SK-N-SH (cell line): Measurements from ENCODE around the gene ST8SIA6. TPM values are rescaled to one million over a fixed set of nuclear protein-coding genes. Genes with fewer than 3 reads are reported as not detected.

Experiments
- CTCF ChIA-PET: fragments of 300-600, 350-600 bp; formaldehyde crosslinking; extraction: SDS; loops from one replicate; lab custom pipeline; 2021; lab: Yijun Ruan, JAX
- POLR2A ChIA-PET: fragments of 350-600 bp; sonication (Branson Sonifier 250); formaldehyde crosslinking; extraction: SDS; loops from one replicate; lab custom pipeline; 2020; ENCODE audit warnings: antibody characterized with exemption, inconsistent platforms; lab: Yijun Ruan, JAX
- DNase-seq: peaks from one replicate; pipeline ENCODE4 v3.0.0; 2012
- H2AFZ ChIP-seq: fragments of 200-600 bp; sonication (generic); 2 replicates; pipeline ENCODE4 v1.8.1; 2016; ENCODE audit warnings: antibody characterized with exemption, mild to moderate bottlenecking, low read depth
- H3F3A ChIP-seq: fragments of 200-600 bp; sonication (generic); replicated peaks from 2 replicates; pipeline ENCODE3; 2016; ENCODE audit warnings: antibody characterized with exemption, mild to moderate bottlenecking; ENCODE audit not compliant: insufficient read depth
- H3K27ac ChIP-seq, 2 experiments: fragments of 200-500 bp in 1 of 2; fragments of 200-600 bp in 1 of 2; sonication (Bioruptor generic) in 1 of 2; sonication (generic), shearing (Covaris generic) in 1 of 2; 2 replicates each; pipeline versions ENCODE4 v1.5.1 to v1.6.1; 2014 to 2016; ENCODE audit warnings: low read depth in 2 of 2, inconsistent platforms in 1 of 2, low read length in 1 of 2, mild to moderate bottlenecking in 1 of 2, mixed read lengths in 1 of 2
- H3K27me3 ChIP-seq: fragments of 200-600 bp; sonication (generic), shearing (Covaris generic); 2 replicates; pipeline ENCODE4 v1.6.1; 2016; ENCODE audit warnings: mixed run types; ENCODE audit not compliant: insufficient read depth
- H3K36me3 ChIP-seq, 2 experiments: fragments of 200-500 bp in 1 of 2; fragments of 200-600 bp in 1 of 2; sonication (Bioruptor generic) in 1 of 2; sonication (generic) in 1 of 2; replicated peaks in 1 of 2; 2 replicates each; pipeline versions ENCODE3 to v1.5.1; 2014 to 2016; ENCODE audit warnings: low read length in 1 of 2, mild to moderate bottlenecking in 1 of 2; ENCODE audit not compliant: insufficient read depth in 2 of 2, control insufficient read depth in 1 of 2
- H3K4me1 ChIP-seq, 2 experiments: fragments of 200-500 bp in 1 of 2; fragments of 200-600 bp in 1 of 2; sonication (Bioruptor generic) in 1 of 2; sonication (generic), shearing (Covaris generic) in 1 of 2; 2 replicates each; pipeline versions ENCODE4 v1.5.1 to v1.6.1; 2014 to 2016; ENCODE audit warnings: low read depth in 1 of 2, low read length in 1 of 2, mixed run types in 1 of 2; ENCODE audit not compliant: insufficient read depth in 2 of 2, control insufficient read depth in 1 of 2
- H3K4me2 ChIP-seq: fragments of 200-600 bp; sonication (generic), shearing (Covaris generic); 2 replicates; pipeline ENCODE4 v1.6.1; 2017; ENCODE audit warnings: mixed run types
- H3K4me3 ChIP-seq, 2 experiments: fragments of 200-500 bp in 1 of 2; fragments of 200-600 bp in 1 of 2; sonication (Bioruptor generic) in 1 of 2; sonication (generic), shearing (Covaris generic) in 1 of 2; 2 replicates each; pipeline versions ENCODE4 v1.5.1 to v1.8.1; 2014 to 2016; ENCODE audit warnings: low read depth in 2 of 2, inconsistent platforms in 1 of 2, low read length in 1 of 2, mild to moderate bottlenecking in 1 of 2, mixed read lengths in 1 of 2, moderate library complexity in 1 of 2
- H3K79me2 ChIP-seq: fragments of 200-600 bp; sonication (generic); 2 replicates; pipeline ENCODE4 v1.8.1; 2017; ENCODE audit warnings: mild to moderate bottlenecking; ENCODE audit not compliant: insufficient read depth
- H3K9ac ChIP-seq: fragments of 200-600 bp; sonication (generic); 2 replicates; pipeline ENCODE4 v1.6.1; 2017; ENCODE audit warnings: mixed run types
- H3K9me2 ChIP-seq: fragments of 200-600 bp; sonication (generic); 2 replicates; pipeline ENCODE4 v1.6.1; 2017; ENCODE audit warnings: mixed run types
- H3K9me3 ChIP-seq: fragments of 200-600 bp; sonication (generic); 2 replicates; pipeline ENCODE4 v1.6.1; 2017; ENCODE audit warnings: mixed run types, mild to moderate bottlenecking, moderate library complexity
- H4K20me1 ChIP-seq: fragments of 200-600 bp; sonication (generic); 2 replicates; pipeline ENCODE4 v1.6.1; 2017; ENCODE audit warnings: mild to moderate bottlenecking, mixed run types; ENCODE audit not compliant: insufficient read depth
- EP300 ChIP-seq, 2 experiments: IDR thresholded peaks; 2 replicates each; pipeline versions ENCODE4 v1.4.0 to v1.6.1; 2012; ENCODE audit warnings: borderline replicate concordance in 1 of 2, low read depth in 1 of 2, low read length in 1 of 2
- EZH2phosphoT487 ChIP-seq: fragments of 200-600 bp; sonication (generic); IDR thresholded peaks from 2 replicates; pipeline ENCODE4 v1.6.1; 2017; ENCODE audit warnings: low read depth, mixed run types, mild to moderate bottlenecking, antibody characterized with exemption, moderate library complexity, borderline replicate concordance
- FOSL2 ChIP-seq: IDR thresholded peaks from 2 replicates; pipeline ENCODE4 v1.4.0; 2012; ENCODE audit warnings: low read depth, mild to moderate bottlenecking, moderate library complexity, borderline replicate concordance
- FOXJ3 ChIP-seq: sonication (generic); formaldehyde crosslinking; IDR thresholded peaks from 2 replicates; pipeline ENCODE4 v1.5.1; 2020; ENCODE audit warnings: mild to moderate bottlenecking, missing genetic modification reagents
- GABPA ChIP-seq: IDR thresholded peaks from 2 replicates; pipeline ENCODE4 v1.4.0; 2012; ENCODE audit warnings: low read depth, mild to moderate bottlenecking
- GATA2 ChIP-seq: sonication (generic); formaldehyde crosslinking; IDR thresholded peaks from 2 replicates; pipeline ENCODE4 v1.5.0; 2020; ENCODE audit warnings: mild to moderate bottlenecking, missing genetic modification reagents
- MXI1 ChIP-seq: IDR thresholded peaks from 2 replicates; pipeline ENCODE4 v1.6.1; 2012; ENCODE audit warnings: mild to moderate bottlenecking, low read depth, low read length, improper control_type of control experiment
- NRF1 ChIP-seq: IDR thresholded peaks from 2 replicates; pipeline ENCODE4 v1.6.1; 2012; ENCODE audit warnings: low read depth, mild to moderate bottlenecking, low read length
- RFX5 ChIP-seq: IDR thresholded peaks from 2 replicates; pipeline ENCODE4 v1.6.1; 2012; ENCODE audit warnings: mild to moderate bottlenecking, improper control_type of control experiment, low read length
- RXRA ChIP-seq: IDR thresholded peaks from 2 replicates; pipeline ENCODE4 v1.4.0; 2012; ENCODE audit warnings: low read depth, mild to moderate bottlenecking, borderline replicate concordance
- SIN3A ChIP-seq: IDR thresholded peaks from 2 replicates; pipeline ENCODE4 v1.6.1; 2012; ENCODE audit warnings: low read depth, mild to moderate bottlenecking, low read length, moderate library complexity, borderline replicate concordance
- TAF1 ChIP-seq: IDR thresholded peaks from 2 replicates; pipeline ENCODE4 v1.6.1; 2012; ENCODE audit warnings: low read depth, mild to moderate bottlenecking, low read length, moderate library complexity, borderline replicate concordance
- WGBS: methylation state at CpG from one replicate; pipeline ENCODE4 v1.1.6; 2017; ENCODE audit warnings: low lambda C conversion rate; 5-methylcytosine and 5-hydroxymethylcytosine counted together
- polyA plus RNA-seq, 3 experiments: library from polyadenylated mRNA; depleted of rRNA; stranded (reverse); fragments of >200 nt; gene quantifications; 2 replicates each; pipeline ENCODE4 v1.2.3, GENCODE V29; 2012
- TF ChIP-seq, protein P1 (sequence below): IDR thresholded peaks from 2 replicates; pipeline ENCODE4 v1.6.1; 2012; ENCODE audit warnings: mild to moderate bottlenecking, low read depth, low read length, moderate library complexity
- TF ChIP-seq, protein P2 (sequence below): fragments of 150-350 bp; IDR thresholded peaks from 2 replicates; pipeline ENCODE4 v1.6.1; 2016; ENCODE audit warnings: mild to moderate bottlenecking, low read depth, low read length

ST8SIA6 gene
- polyA plus RNA-seq, 1 of the 3 experiments (the other 2 are of a cell fraction), result 0.03 TPM

GRCh38 chr10:17472481-17473227, 18.3 kb upstream of the ST8SIA6 start:
- Histone ChIP-seq H3K4me2 (no peak overlapping the region), H3K27me3 (no peaks in the 10 kb centered on the region), H4K20me1 (no peaks in the 10 kb centered on the region), H3K27ac (no peak overlapping the region), H3K79me2 (no peaks in the 10 kb centered on the region), H3K9ac (no peak overlapping the region), H3F3A (no peaks in the 10 kb centered on the region), H2AFZ (no peak overlapping the region), H3K9me2 (peaks cover 3% of the 10 kb centered on the region; the same call in 1 of the 2 replicates), H3K36me3 (no peaks in the 10 kb centered on the region), H3K4me1 (no peaks in the 10 kb centered on the region), H3K9me3 (no peaks in the 10 kb centered on the region)
- ChIA-PET POLR2A (interaction anchor here (0.6 kb wide), 1 partner anchor 64 kb away, joined by 3 read pairs; no protein-coding TSS in a partner anchor), CTCF (no interaction called here)
- DNase-seq, result no peak
- 83% methylated on average over 3 of the region's 3 CpGs for WGBS
- TF ChIP-seq EP300 (IDR thresholded peaks at IDR 0.05; ENCODE audit: borderline replicate concordance in 1 of 2, low read depth in 1 of 2, low read length in 1 of 2), result no peak
- no peak for TF ChIP-seq RXRA
- TF ChIP-seq FOSL2, result no peak
- TF ChIP-seq, protein P1, sequence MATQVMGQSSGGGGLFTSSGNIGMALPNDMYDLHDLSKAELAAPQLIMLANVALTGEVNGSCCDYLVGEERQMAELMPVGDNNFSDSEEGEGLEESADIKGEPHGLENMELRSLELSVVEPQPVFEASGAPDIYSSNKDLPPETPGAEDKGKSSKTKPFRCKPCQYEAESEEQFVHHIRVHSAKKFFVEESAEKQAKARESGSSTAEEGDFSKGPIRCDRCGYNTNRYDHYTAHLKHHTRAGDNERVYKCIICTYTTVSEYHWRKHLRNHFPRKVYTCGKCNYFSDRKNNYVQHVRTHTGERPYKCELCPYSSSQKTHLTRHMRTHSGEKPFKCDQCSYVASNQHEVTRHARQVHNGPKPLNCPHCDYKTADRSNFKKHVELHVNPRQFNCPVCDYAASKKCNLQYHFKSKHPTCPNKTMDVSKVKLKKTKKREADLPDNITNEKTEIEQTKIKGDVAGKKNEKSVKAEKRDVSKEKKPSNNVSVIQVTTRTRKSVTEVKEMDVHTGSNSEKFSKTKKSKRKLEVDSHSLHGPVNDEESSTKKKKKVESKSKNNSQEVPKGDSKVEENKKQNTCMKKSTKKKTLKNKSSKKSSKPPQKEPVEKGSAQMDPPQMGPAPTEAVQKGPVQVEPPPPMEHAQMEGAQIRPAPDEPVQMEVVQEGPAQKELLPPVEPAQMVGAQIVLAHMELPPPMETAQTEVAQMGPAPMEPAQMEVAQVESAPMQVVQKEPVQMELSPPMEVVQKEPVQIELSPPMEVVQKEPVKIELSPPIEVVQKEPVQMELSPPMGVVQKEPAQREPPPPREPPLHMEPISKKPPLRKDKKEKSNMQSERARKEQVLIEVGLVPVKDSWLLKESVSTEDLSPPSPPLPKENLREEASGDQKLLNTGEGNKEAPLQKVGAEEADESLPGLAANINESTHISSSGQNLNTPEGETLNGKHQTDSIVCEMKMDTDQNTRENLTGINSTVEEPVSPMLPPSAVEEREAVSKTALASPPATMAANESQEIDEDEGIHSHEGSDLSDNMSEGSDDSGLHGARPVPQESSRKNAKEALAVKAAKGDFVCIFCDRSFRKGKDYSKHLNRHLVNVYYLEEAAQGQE, result no peak
- no peak for TF ChIP-seq SIN3A
- no peak for TF ChIP-seq FOXJ3 (CRISPR knock-in tag)
- TF ChIP-seq TAF1, result no peak
- TF ChIP-seq, protein P2, sequence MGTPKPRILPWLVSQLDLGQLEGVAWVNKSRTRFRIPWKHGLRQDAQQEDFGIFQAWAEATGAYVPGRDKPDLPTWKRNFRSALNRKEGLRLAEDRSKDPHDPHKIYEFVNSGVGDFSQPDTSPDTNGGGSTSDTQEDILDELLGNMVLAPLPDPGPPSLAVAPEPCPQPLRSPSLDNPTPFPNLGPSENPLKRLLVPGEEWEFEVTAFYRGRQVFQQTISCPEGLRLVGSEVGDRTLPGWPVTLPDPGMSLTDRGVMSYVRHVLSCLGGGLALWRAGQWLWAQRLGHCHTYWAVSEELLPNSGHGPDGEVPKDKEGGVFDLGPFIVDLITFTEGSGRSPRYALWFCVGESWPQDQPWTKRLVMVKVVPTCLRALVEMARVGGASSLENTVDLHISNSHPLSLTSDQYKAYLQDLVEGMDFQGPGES, result no peak
- TF ChIP-seq GABPA, result no peak
- TF ChIP-seq MXI1, result no peak
- TF ChIP-seq NRF1, result no peak
- no peak for TF ChIP-seq GATA2 (CRISPR knock-in tag)
- no peak for TF ChIP-seq RFX5
- no peak for TF ChIP-seq EZH2phosphoT487
- TF ChIP-seq, all 33 proteins: peak for 0
- H3K4me3 ChIP-seq, result no peak overlapping the region
